HUDEP-2 (cell line): Measurements from ENCODE around the gene TRIM73.
"Not testable (repeated sequence)": the region's sequence is repeated elsewhere in the genome, so short reads cannot be mapped to it uniquely, and the experiment has no call there.

ENCODE experiments used
- DNase-seq, 76 experiments: peaks; one replicate each; lab custom pipeline; 2025; ENCODE audit not compliant: unreplicated experiment in 76 of 76; lab: John Stamatoyannopoulos, UW

The TRIM73 gene

GRCh38 chr7:75395329-75395728 lies at the start of gene TRIM73:
TRIM73 (plus strand) TSS chr7:75395629; CDS start chr7:75398934, 3,305 bp downstream.
- DNase-seq: not testable (repeated sequence)

GRCh38 chr7:75358671-75359541 lies 36.5 kb upstream of the TRIM73 start:
- not testable (repeated sequence) for DNase-seq

GRCh38 chr7:75359542-75359848 lies 35.9 kb upstream of the TRIM73 start:
- DNase-seq: not testable (repeated sequence)

- DNase-seq: not testable (repeated sequence)
These were observed 31.4 kb upstream of the TRIM73 start for GRCh38 chr7:75364079-75364478.

GRCh38 chr7:75366643-75367042 lies 28.8 kb upstream of the TRIM73 start:
- not testable (repeated sequence) for DNase-seq

- DNase-seq: not testable (repeated sequence)
These were observed 28.1 kb upstream of the TRIM73 start for GRCh38 chr7:75367313-75367712.

- DNase-seq: not testable (repeated sequence)
These were observed 21.3 kb upstream of the TRIM73 start for GRCh38 chr7:75374144-75374518.

- DNase-seq: not testable (repeated sequence)
These were observed 20.7 kb upstream of the TRIM73 start for GRCh38 chr7:75374519-75375317.

GRCh38 chr7:75393194-75393593 lies 2.2 kb upstream of the TRIM73 start:
- DNase-seq: not testable (repeated sequence)

- not testable (repeated sequence) for DNase-seq
These were observed 2.4 kb downstream of the TRIM73 start for GRCh38 chr7:75397865-75398264.

- not testable (repeated sequence) for DNase-seq
These were observed 3.6 kb downstream of the TRIM73 start for GRCh38 chr7:75398771-75399700.

GRCh38 chr7:75400575-75400974 lies 5.1 kb downstream of the TRIM73 start:
- DNase-seq: not testable (repeated sequence)

- not testable (repeated sequence) for DNase-seq
These were observed 8.3 kb downstream of the TRIM73 start for GRCh38 chr7:75403455-75404443.

GRCh38 chr7:75404663-75405062 lies 9.2 kb downstream of the TRIM73 start:
- DNase-seq: not testable (repeated sequence)

GRCh38 chr7:75409880-75410822 lies 14.7 kb downstream of the TRIM73 start:
- not testable (repeated sequence) for DNase-seq

- DNase-seq: not testable (repeated sequence)
These were observed 15.4 kb downstream of the TRIM73 start for GRCh38 chr7:75410823-75411173.

- DNase-seq: not testable (repeated sequence)
These were observed 18.8 kb downstream of the TRIM73 start for GRCh38 chr7:75414204-75414603.

- DNase-seq: not testable (repeated sequence)
These were observed 19.4 kb downstream of the TRIM73 start for GRCh38 chr7:75414708-75415427.
